H1 (cell line): ENCODE results near the gene SNTG2. TPM values are rescaled to one million over a fixed set of nuclear protein-coding genes. Genes with fewer than 3 reads are reported as not detected.

ENCODE experiments used
- CTCF ChIA-PET: fragments of 300-600 bp; sonication (Branson Sonifier 250); formaldehyde crosslinking; loops from one replicate; lab custom pipeline; 2021; ENCODE audit not compliant: partially characterized antibody; lab: Charles Lee
- POLR2A ChIA-PET: fragments of 300-600 bp; sonication (Branson Sonifier 250); formaldehyde crosslinking; loops from one replicate; lab custom pipeline; 2021; ENCODE audit warnings: inconsistent platforms; ENCODE audit not compliant: partially characterized antibody; lab: Charles Lee
- DNase-seq, 2 experiments: peaks; one replicate each; pipeline versions ENCODE4 v3.0.0 to v3.0.0-alpha.2; 2010 to 2022; ENCODE audit warnings: low spot score in 2 of 2, low read depth in 1 of 2, mixed read lengths in 1 of 2
- FAIRE-seq: peaks from 2 replicates; lab custom pipeline; 2011; peaks lifted over from hg19 to GRCh38; lab: Jason Lieb, UNC
- H2AFZ ChIP-seq: 2 replicates; pipeline ENCODE4 v1.8.1; 2012; ENCODE audit warnings: low read length, inconsistent platforms
- H2AK5ac ChIP-seq: 2 replicates; pipeline ENCODE4 v1.6.1; 2013; ENCODE audit warnings: low read depth, low read length
- H2BK120ac ChIP-seq: replicated peaks from 2 replicates; pipeline ENCODE3; 2013; ENCODE audit warnings: low read depth, low read length, inconsistent platforms
- H2BK12ac ChIP-seq: 2 replicates; pipeline ENCODE4 v1.6.1; 2013; ENCODE audit warnings: low read depth, low read length
- H2BK15ac ChIP-seq: 2 replicates; pipeline ENCODE4 v1.6.1; 2013; ENCODE audit warnings: low read length
- H2BK20ac ChIP-seq: 2 replicates; pipeline ENCODE4 v1.6.1; 2013; ENCODE audit warnings: low read length
- H2BK5ac ChIP-seq: 2 replicates; pipeline ENCODE4 v1.6.1; 2013; ENCODE audit warnings: low read depth, low read length
- H3K14ac ChIP-seq: 2 replicates; pipeline ENCODE4 v1.6.1; 2013; ENCODE audit warnings: inconsistent platforms; ENCODE audit not compliant: insufficient read length
- H3K18ac ChIP-seq: 2 replicates; pipeline ENCODE4 v1.6.1; 2013; ENCODE audit warnings: low read length; ENCODE audit errors: extremely low read depth
- H3K23ac ChIP-seq: 2 replicates; pipeline ENCODE4 v1.6.1; 2013; ENCODE audit warnings: inconsistent platforms; ENCODE audit not compliant: insufficient read length
- H3K23me2 ChIP-seq: 2 replicates; pipeline ENCODE4 v1.6.1; 2013; ENCODE audit warnings: low read depth, low read length
- H3K27ac ChIP-seq: 2 replicates; pipeline ENCODE4 v1.6.1; 2011; ENCODE audit warnings: low read depth, low read length, inconsistent platforms
- H3K27me3 ChIP-seq, 4 experiments: replicated peaks in 1 of 4; 1 replicate in 1 of 4; 2 replicates in 3 of 4; pipeline versions ENCODE4 v1.6.1 to v1.8.1; 2011 to 2013; ENCODE audit warnings: low read length in 3 of 4, mild to moderate bottlenecking in 3 of 4, inconsistent platforms in 2 of 4, mixed read lengths in 2 of 4, moderate library complexity in 1 of 4; ENCODE audit not compliant: control insufficient read depth in 3 of 4, insufficient read depth in 3 of 4; ENCODE audit errors: extremely low read depth in 1 of 4
- H3K36me3 ChIP-seq, 4 experiments: 2 replicates each; pipeline versions ENCODE4 v1.6.1 to v1.8.1; 2011 to 2013; ENCODE audit warnings: mild to moderate bottlenecking in 4 of 4, low read length in 3 of 4, moderate library complexity in 2 of 4, control low read depth in 1 of 4, inconsistent platforms in 1 of 4; ENCODE audit not compliant: insufficient read depth in 4 of 4, control insufficient read depth in 2 of 4
- H3K4ac ChIP-seq: replicated peaks from 2 replicates; pipeline ENCODE3; 2013; ENCODE audit warnings: low read length, low read depth, mixed read lengths, inconsistent platforms; ENCODE audit not compliant: insufficient read length
- H3K4me1 ChIP-seq, 4 experiments: replicated peaks in 1 of 4; 1 replicate in 1 of 4; 2 replicates in 3 of 4; pipeline versions ENCODE4 v1.6.1 to v1.8.1; 2011 to 2013; ENCODE audit warnings: low read length in 3 of 4, inconsistent platforms in 2 of 4, mixed read lengths in 1 of 4; ENCODE audit not compliant: insufficient read depth in 4 of 4, control insufficient read depth in 3 of 4
- H3K4me2 ChIP-seq, 2 experiments: 2 replicates each; pipeline versions ENCODE4 v1.6.1 to v1.8.1; 2011 to 2013; ENCODE audit warnings: low read depth in 2 of 2, low read length in 2 of 2, control low read depth in 1 of 2, inconsistent platforms in 1 of 2, mild to moderate bottlenecking in 1 of 2; ENCODE audit not compliant: insufficient read depth in 1 of 2
- H3K4me3 ChIP-seq, 4 experiments: fragments of 200-600, 300-600 bp in 1 of 4; sonication (generic), shearing (Covaris generic), sonication (Bioruptor Twin) in 1 of 4; 2 replicates each; pipeline versions ENCODE4 v1.5.1 to v1.8.1; 2011 to 2016; ENCODE audit warnings: low read length in 4 of 4, low read depth in 3 of 4, control low read depth in 2 of 4, inconsistent platforms in 2 of 4, mild to moderate bottlenecking in 2 of 4, mixed read lengths in 1 of 4, moderate library complexity in 1 of 4; ENCODE audit not compliant: insufficient read depth in 2 of 4; ENCODE audit errors: extremely low read depth in 1 of 4
- H3K56ac ChIP-seq: replicated peaks from 2 replicates; pipeline ENCODE3; 2013; ENCODE audit warnings: low read depth, mild to moderate bottlenecking, mixed read lengths, low read length, inconsistent platforms; ENCODE audit not compliant: insufficient read length
- H3K79me1 ChIP-seq: 2 replicates; pipeline ENCODE4 v1.6.1; 2013; ENCODE audit warnings: low read depth, low read length, control low read depth
- H3K79me2 ChIP-seq, 2 experiments: 2 replicates each; pipeline versions ENCODE4 v1.6.1 to v1.8.1; 2012 to 2013; ENCODE audit warnings: low read length in 2 of 2, mild to moderate bottlenecking in 2 of 2, inconsistent platforms in 1 of 2; ENCODE audit not compliant: insufficient read depth in 2 of 2, control insufficient read depth in 1 of 2
- H3K9ac ChIP-seq, 4 experiments: replicated peaks in 1 of 4; 1 replicate in 1 of 4; 2 replicates in 3 of 4; pipeline versions ENCODE4 v1.6.1 to v1.8.1; 2011 to 2013; ENCODE audit warnings: low read depth in 3 of 4, low read length in 3 of 4, control low read depth in 2 of 4, mild to moderate bottlenecking in 2 of 4, moderate library complexity in 2 of 4, inconsistent platforms in 1 of 4; ENCODE audit errors: extremely low read depth in 1 of 4
- H3K9me3 ChIP-seq, 2 experiments: 2 replicates each; pipeline versions ENCODE4 v1.6.1 to v1.8.1; 2012 to 2013; ENCODE audit warnings: mild to moderate bottlenecking in 2 of 2, moderate library complexity in 2 of 2, control low read depth in 1 of 2, inconsistent platforms in 1 of 2, low read depth in 1 of 2, low read length in 1 of 2, mixed read lengths in 1 of 2; ENCODE audit not compliant: insufficient read depth in 2 of 2
- H4K20me1 ChIP-seq, 2 experiments: replicated peaks in 1 of 2; 2 replicates each; pipeline versions ENCODE3 to v1.8.1; 2011 to 2013; ENCODE audit warnings: inconsistent platforms in 2 of 2, low read length in 2 of 2, mild to moderate bottlenecking in 1 of 2; ENCODE audit not compliant: insufficient read depth in 2 of 2, control insufficient read depth in 1 of 2
- H4K5ac ChIP-seq: 2 replicates; pipeline ENCODE4 v1.6.1; 2013; ENCODE audit warnings: low read length, low read depth, mixed read lengths, inconsistent platforms; ENCODE audit not compliant: insufficient read length
- H4K8ac ChIP-seq: 2 replicates; pipeline ENCODE4 v1.8.0; 2013; ENCODE audit warnings: mild to moderate bottlenecking, moderate library complexity, low read length, inconsistent platforms; ENCODE audit not compliant: insufficient read depth; ENCODE audit errors: extremely low read depth
- H4K91ac ChIP-seq: replicated peaks from 2 replicates; pipeline ENCODE3; 2013; ENCODE audit warnings: low read length, mixed read lengths, inconsistent platforms; ENCODE audit not compliant: insufficient read length
- BRCA1 ChIP-seq: IDR thresholded peaks from 2 replicates; pipeline ENCODE4 v1.6.1; 2012; ENCODE audit warnings: low read depth, low read length, improper control_type of control experiment
- CBX5 ChIP-seq: fragments of 300-800, 300-1000 bp; sonication (generic); IDR thresholded peaks from 2 replicates; pipeline ENCODE4 v1.7.1; 2016; ENCODE audit warnings: antibody characterized with exemption, low read length, low read depth
- RAD21 ChIP-seq, 2 experiments: IDR thresholded peaks in 1 of 2; conservative IDR thresholded peaks in 1 of 2; 2 replicates each; pipeline ENCODE4 v1.6.1; 2011; ENCODE audit warnings: low read depth in 2 of 2, low read length in 2 of 2, improper control_type of control experiment in 1 of 2, inconsistent platforms in 1 of 2, mild to moderate bottlenecking in 1 of 2, moderate library complexity in 1 of 2
- WGBS, 2 experiments: shearing (Covaris generic) in 1 of 2; methylation state at CpG; one replicate each; pipeline versions ENCODE4 v1.1.6 to v1.1.7; 2013 to 2015; ENCODE audit warnings: low lambda C conversion rate in 2 of 2, mixed read lengths in 2 of 2, inconsistent platforms in 1 of 2, low coverage in 1 of 2, missing lambda C conversion rate in 1 of 2; ENCODE audit not compliant: insufficient replicate concordance in 2 of 2, insufficient coverage in 1 of 2, insufficient read length in 1 of 2; ENCODE audit errors: extremely low coverage in 1 of 2, missing lambda C conversion rate in 1 of 2; 5-methylcytosine and 5-hydroxymethylcytosine counted together
- polyA plus RNA-seq, 7 experiments: library from polyadenylated mRNA; depleted of rRNA in 3 of 7; stranded (reverse) in 5 of 7; unstranded in 2 of 7; fragments of >200 nt in 5 of 7; fragments of 200-250 nt in 2 of 7; gene quantifications; 1 replicate in 5 of 7; 2 replicates in 1 of 7; 4 replicates in 1 of 7; pipeline versions ENCODE4 v1.2.1 to v1.2.3, GENCODE V29; 2011 to 2013; ENCODE audit warnings: missing spikeins in 2 of 7, mixed read lengths in 2 of 7
- total RNA-seq: library from RNA; stranded (reverse); fragmentation: NEBNext Ultra II Directional; extraction: Animal tissue kit (Norgen Biotek cat#: 25700); gene quantifications from 2 replicates; pipeline ENCODE4 v1.2.1, GENCODE V29; 2021

Gene SNTG2
- total and polyA plus RNA-seq, 2 of the 8 experiments (the other 6 are each of a cell fraction or from before 2014, with no cell fraction given): 6.6 to 18.1 TPM

DNA sequence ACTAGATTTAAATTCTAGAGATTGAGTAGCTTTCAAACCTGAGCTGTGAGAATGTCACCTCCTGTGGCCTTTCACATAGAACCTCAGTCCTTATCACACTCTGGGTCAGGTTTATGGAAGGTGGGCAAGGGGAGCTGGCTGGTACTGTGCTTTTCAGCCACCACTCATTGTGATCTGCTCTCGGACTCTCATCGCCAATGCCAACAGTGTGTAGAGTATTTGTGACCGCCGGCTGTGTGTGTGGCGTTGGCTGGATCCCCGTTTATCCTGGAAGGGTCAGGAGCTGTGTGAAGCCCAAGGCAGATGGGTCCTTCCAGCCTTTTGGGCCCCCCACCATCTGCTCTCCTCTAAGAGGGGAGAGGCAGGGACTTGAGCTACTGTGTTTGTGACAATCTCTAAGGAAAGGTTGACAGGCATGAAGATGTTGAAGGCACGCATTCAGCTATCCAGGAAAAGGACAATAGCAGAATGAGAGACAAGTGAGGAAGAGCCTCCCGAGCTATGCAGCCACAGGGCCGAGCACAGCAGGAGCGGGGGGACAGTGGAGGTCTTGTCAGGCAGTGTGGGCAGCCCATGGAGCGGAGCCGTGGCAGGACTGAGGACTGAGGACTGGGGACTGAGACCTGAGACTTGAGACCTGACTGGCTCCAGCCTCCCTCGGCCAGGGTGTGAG is 355.5 kb downstream of the SNTG2 start:
- H2BK5ac ChIP-seq: peak overlapping the region; percentile 41; the same call in 1 of the 2 replicates
- H3K9me3 ChIP-seq: no peaks in the 10 kb centered on the region
- peak overlapping the region; percentile 69 for H4K91ac ChIP-seq
- no peak overlapping the region for H3K9ac ChIP-seq
- H3K14ac ChIP-seq: no peak overlapping the region
- H2BK15ac ChIP-seq: peak overlapping the region; percentile 90
- no peak overlapping the region for H3K23ac ChIP-seq
- H3K18ac ChIP-seq: no peak overlapping the region
- H3K4me3 ChIP-seq: no peak overlapping the region
- H3K4me1 ChIP-seq: peaks cover 0 to 5% (median 2%) of the 10 kb centered on the region in 4 experiments; a peak in 4 of 7 replicates
- peaks cover 3% of the 10 kb centered on the region; the same call in 1 of the 2 replicates for H3K23me2 ChIP-seq
- ChIA-PET CTCF (interaction anchor here (0.9 to 1.1 kb wide), 2 partner anchors 240 to 516 kb away, joined by 3 to 4 read pairs; no protein-coding TSS in a partner anchor), POLR2A (interaction anchor here (0.8 kb wide), 1 partner anchor 16 kb away, joined by 3 read pairs; no protein-coding TSS in a partner anchor)
- DNase-seq (no peak), FAIRE-seq (no peak)
- no peak overlapping the region for H3K4ac ChIP-seq
- peak overlapping the region; percentile 7; the same call in 1 of the 2 replicates for H2AK5ac ChIP-seq
- peaks cover 0 to 5% of the 10 kb centered on the region in 2 experiments for H4K20me1 ChIP-seq
- no peak overlapping the region for H2BK120ac ChIP-seq
- H2BK12ac ChIP-seq: peak overlapping the region; percentile 89
- no peaks in the 10 kb centered on the region for H3K79me1 ChIP-seq
- no peak for TF ChIP-seq BRCA1
- TF ChIP-seq CBX5: no peak
- no peak for TF ChIP-seq RAD21 (IDR thresholded peaks at IDR 0.05 in 1 of 2, conservative IDR thresholded peaks at IDR 0.05 in 1 of 2; ENCODE audit: low read depth in 2 of 2, low read length in 2 of 2)
- no peak overlapping the region for H4K8ac ChIP-seq
- H3K79me2 ChIP-seq: no peaks in the 10 kb centered on the region
- H3K36me3 ChIP-seq: no peaks in the 10 kb centered on the region
- H3K27me3 ChIP-seq: no peaks in the 10 kb centered on the region
- H3K27ac ChIP-seq: no peak overlapping the region
- no peak overlapping the region for H4K5ac ChIP-seq
- no peak overlapping the region for H2AFZ ChIP-seq
- H3K56ac ChIP-seq: no peak overlapping the region
- no peak overlapping the region for H3K4me2 ChIP-seq
- 88% methylated on average over 13 of the region's 13 CpGs; no CpG with 5 or more reads in 1 of the 2 experiments for WGBS, 2 experiments
- no peak overlapping the region for H2BK20ac ChIP-seq
